Bronchial epithelial cell (primary cell): ENCODE results near the gene CST11. TPM values are rescaled to one million over a fixed set of nuclear protein-coding genes. Genes with fewer than 3 reads are reported as not detected.

Experiments
- DNase-seq: peaks from one replicate; pipeline ENCODE4 v3.0.0-alpha.2; 2010; ENCODE audit warnings: low read depth
- FAIRE-seq: peaks from 2 replicates; lab custom pipeline; 2011; peaks lifted over from hg19 to GRCh38; lab: Jason Lieb, UNC
- H3K27me3 ChIP-seq: 2 replicates; pipeline ENCODE4 v1.5.1; 2011; ENCODE audit warnings: low read length; ENCODE audit not compliant: control insufficient read depth, insufficient read depth
- H3K36me3 ChIP-seq: 2 replicates; pipeline ENCODE4 v1.5.1; 2011; ENCODE audit warnings: low read length; ENCODE audit not compliant: control insufficient read depth, insufficient read depth
- H3K4me3 ChIP-seq: 2 replicates; pipeline ENCODE4 v1.5.1; 2011; ENCODE audit warnings: mild to moderate bottlenecking, low read depth, low read length, control low read depth
- total RNA-seq: library from RNA; depleted of rRNA; stranded (reverse); fragments of >200 nt; gene quantifications from 2 replicates; pipeline ENCODE4 v1.2.1, GENCODE V29; 2014
- TF ChIP-seq, protein P1 (sequence below): IDR thresholded peaks from 2 replicates; pipeline ENCODE4 v1.5.1; 2011; ENCODE audit warnings: mild to moderate bottlenecking, moderate library complexity, low read length, control low read depth, inconsistent platforms; ENCODE audit not compliant: insufficient read depth, severe bottlenecking

CST11 gene
- total RNA-seq, 1 donor from 2014 or later = not detected

DNA sequence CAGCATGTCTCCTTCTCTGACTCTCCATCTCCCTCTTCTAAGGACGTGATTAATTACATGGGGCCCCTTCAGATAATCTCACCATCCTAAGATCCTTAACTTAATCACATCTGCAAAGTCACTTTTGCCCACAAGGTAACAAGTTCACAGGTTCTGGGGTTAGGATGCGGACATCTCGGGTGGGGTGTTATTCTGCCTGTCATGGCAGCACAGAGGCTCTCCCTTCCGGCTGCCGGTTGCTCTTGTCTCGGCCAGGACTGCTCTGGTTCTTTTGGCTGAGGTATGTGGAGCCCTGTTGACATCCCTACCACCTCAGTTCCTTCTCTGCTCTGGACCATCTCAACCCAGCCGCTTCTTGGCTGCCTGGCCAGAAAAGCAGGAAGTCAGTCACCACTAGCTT, 4.2 kb upstream of the CST11 start:
- TF ChIP-seq, protein P1, sequence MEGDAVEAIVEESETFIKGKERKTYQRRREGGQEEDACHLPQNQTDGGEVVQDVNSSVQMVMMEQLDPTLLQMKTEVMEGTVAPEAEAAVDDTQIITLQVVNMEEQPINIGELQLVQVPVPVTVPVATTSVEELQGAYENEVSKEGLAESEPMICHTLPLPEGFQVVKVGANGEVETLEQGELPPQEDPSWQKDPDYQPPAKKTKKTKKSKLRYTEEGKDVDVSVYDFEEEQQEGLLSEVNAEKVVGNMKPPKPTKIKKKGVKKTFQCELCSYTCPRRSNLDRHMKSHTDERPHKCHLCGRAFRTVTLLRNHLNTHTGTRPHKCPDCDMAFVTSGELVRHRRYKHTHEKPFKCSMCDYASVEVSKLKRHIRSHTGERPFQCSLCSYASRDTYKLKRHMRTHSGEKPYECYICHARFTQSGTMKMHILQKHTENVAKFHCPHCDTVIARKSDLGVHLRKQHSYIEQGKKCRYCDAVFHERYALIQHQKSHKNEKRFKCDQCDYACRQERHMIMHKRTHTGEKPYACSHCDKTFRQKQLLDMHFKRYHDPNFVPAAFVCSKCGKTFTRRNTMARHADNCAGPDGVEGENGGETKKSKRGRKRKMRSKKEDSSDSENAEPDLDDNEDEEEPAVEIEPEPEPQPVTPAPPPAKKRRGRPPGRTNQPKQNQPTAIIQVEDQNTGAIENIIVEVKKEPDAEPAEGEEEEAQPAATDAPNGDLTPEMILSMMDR = no peak
- Histone ChIP-seq H3K4me3 (no peak overlapping the region), H3K36me3 (no peaks in the 10 kb centered on the region), H3K27me3 (no peaks in the 10 kb centered on the region)
- DNase-seq (no peak), FAIRE-seq (no peak)

DNA sequence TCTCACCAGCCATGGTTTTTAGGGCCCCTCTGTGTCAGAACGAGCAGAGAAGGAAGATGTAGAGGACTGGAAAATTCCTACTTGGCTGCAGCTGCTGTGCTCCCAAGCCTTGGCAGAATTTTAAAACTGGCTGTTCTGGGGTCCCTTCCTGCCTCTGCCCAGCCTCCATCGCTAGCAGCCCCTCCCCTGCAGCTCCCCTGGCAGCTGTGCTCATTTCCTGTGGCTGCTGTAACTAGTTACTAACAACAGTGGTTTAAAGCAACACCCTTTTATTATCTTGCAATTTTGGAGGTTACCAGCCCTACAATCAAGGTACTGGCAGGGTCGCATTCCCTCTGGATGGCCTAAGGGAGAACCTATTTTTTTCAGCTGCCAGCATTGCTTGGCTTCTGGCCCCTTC, 3.7 kb upstream of the CST11 start:
- TF ChIP-seq, protein P1 = no peak
- DNase-seq (no peak), FAIRE-seq (no peak)
- Histone ChIP-seq H3K27me3 (no peaks in the 10 kb centered on the region), H3K36me3 (no peaks in the 10 kb centered on the region), H3K4me3 (no peak overlapping the region)

DNA sequence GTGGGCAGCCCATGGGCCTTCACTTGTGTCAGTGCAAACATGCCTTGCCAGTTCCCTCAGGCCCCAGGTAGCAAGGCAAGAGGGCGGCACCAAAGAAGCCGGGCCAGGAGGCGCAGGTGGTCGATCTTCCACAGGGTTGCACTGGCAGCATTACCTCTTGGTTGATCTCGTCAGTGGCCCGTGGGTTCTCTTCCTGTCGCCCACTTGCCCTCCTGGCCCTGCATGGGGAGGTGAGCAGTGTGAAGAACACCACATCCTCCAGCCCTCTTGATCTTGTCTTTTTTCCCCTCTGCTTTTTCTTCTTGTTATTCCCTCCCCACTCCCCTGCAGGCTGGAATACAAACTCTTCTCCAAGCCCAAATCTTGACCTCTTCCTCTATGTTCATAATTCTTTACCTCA, 3.0 kb upstream of the CST11 start:
- FAIRE-seq (no peak), DNase-seq (no peak)
- no peaks in the 10 kb centered on the region for H3K27me3 ChIP-seq
- H3K4me3 ChIP-seq = no peak overlapping the region
- no peaks in the 10 kb centered on the region for H3K36me3 ChIP-seq
- TF ChIP-seq, protein P1 = no peak

DNA sequence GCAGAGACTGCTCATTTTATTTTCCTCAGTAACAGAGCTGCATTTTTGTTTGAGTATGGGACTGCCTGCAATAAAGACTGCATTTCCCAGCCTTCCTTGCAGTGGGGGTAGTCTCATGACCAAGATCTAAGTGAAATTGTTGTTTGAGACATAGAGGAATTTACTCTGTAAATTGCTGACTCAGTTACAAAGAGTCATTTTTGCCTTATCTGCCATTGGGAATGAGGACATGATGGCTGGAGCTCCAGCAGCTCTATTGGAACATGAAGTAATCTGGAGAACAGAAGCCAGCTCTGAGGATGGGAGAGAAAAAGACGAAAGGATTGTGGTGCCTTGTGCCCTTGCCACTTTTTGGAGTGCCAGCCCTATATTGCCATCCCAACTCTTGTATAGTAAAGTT, 2.1 kb upstream of the CST11 start:
- no peak for FAIRE-seq
- H3K36me3 ChIP-seq = no peaks in the 10 kb centered on the region

DNA sequence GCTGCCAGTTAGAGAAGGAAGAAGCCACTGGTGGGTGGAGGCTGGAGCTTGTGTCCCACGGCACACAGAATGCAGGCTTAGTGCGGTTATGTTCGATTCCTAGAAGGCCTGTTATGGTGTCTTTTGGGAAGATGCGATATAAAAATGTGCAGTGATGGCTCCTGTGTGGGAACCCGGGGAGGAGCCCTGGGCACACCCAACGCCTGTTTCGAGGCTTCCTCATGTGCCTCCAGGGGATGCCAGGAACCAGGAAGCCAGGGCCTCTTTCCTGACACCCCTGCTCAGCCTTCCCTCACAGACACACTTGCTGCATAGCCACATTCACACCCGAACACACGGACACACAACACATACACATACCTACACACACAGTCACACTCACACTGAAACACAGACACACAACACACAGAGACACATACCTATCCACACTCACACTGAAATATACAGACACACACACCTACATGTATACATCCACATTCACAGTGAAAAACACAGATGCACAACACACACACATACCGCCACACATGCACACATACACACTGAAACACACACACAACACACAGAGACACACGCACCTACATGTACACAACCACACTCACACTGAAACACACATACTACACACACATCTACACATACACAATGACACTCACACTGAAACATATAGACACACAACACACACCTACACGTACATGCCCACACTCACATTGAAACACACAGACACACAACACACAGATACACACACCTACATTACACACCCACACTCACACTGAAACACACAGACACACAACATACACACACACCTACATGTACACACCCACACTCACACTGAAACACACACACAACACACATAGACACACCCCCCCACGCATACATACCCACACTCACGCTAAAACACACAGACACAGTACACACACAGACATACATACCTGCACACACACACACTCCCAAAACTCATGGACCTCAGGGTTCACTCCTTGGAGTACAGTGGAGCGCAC, 1.2 kb upstream of the CST11 start:
- Histone ChIP-seq H3K4me3 (no peak overlapping the region), H3K27me3 (no peaks in the 10 kb centered on the region), H3K36me3 (no peaks in the 10 kb centered on the region)
- FAIRE-seq (peak; percentile 95), DNase-seq (no peak)
- TF ChIP-seq, protein P1 = no peak

More for the DNA sequence above, 2.1 kb upstream of the CST11 start:
- H3K27me3 ChIP-seq = no peaks in the 10 kb centered on the region
- H3K4me3 ChIP-seq = no peak overlapping the region
- TF ChIP-seq, protein P1 = no peak
- no peak for DNase-seq
